ENCODE data around the gene TCF25.

DNA sequence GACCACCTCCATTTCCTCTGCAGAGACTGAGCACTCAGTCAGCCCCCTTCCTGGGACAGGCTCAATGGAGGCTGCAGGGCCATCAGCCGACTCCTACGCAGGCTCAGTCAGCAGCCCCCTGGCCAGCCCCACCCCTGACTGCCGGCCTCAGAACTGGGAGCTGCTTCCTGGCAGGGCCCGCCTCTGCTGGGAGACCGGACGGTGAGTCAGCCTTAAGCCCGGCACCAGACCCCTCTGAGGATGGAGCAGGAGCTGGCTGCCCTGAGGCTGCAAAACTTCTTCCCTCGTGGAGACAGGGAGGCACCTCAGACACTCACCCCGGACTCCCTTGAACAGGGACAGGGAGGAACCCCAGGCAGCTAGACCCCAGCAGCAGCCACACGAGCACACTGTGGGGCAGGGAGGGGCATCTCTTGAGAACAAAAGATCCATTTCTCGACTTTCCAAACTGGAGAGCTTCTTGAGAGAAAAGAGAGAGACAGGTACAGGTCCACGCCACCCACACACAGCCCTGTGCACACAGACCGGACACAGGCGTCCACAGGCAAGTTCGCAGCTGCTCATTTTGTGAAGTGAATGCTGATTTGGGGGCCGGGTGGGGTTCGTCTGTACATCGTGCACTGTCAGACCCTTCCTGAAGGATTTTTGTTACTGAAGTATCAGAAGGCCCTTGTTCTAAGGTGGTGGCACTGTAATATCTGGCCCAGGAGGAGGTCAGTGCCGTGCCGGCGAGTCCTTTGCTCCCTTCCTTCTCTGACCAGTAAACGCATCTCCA, 48.5 kb downstream of the TCF25 start:
- TF ChIP-seq ZNF394 (tag by site-specific recombination; IDR thresholded peaks at IDR 0.05; ENCODE audit: borderline replicate concordance), result no peak
- TF ChIP-seq ZNF169 (tag by site-specific recombination; IDR thresholded peaks at IDR 0.05), result no peak
- no peak for TF ChIP-seq ZNF654 (tag by site-specific recombination; IDR thresholded peaks at IDR 0.05; ENCODE audit: low read depth)
- TF ChIP-seq RBAK (tag by site-specific recombination; IDR thresholded peaks at IDR 0.05), result no peak
- TF ChIP-seq, protein P1, sequence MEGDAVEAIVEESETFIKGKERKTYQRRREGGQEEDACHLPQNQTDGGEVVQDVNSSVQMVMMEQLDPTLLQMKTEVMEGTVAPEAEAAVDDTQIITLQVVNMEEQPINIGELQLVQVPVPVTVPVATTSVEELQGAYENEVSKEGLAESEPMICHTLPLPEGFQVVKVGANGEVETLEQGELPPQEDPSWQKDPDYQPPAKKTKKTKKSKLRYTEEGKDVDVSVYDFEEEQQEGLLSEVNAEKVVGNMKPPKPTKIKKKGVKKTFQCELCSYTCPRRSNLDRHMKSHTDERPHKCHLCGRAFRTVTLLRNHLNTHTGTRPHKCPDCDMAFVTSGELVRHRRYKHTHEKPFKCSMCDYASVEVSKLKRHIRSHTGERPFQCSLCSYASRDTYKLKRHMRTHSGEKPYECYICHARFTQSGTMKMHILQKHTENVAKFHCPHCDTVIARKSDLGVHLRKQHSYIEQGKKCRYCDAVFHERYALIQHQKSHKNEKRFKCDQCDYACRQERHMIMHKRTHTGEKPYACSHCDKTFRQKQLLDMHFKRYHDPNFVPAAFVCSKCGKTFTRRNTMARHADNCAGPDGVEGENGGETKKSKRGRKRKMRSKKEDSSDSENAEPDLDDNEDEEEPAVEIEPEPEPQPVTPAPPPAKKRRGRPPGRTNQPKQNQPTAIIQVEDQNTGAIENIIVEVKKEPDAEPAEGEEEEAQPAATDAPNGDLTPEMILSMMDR (tag by site-specific recombination; IDR thresholded peaks at IDR 0.05), result no peak
- TF ChIP-seq, protein P2, sequence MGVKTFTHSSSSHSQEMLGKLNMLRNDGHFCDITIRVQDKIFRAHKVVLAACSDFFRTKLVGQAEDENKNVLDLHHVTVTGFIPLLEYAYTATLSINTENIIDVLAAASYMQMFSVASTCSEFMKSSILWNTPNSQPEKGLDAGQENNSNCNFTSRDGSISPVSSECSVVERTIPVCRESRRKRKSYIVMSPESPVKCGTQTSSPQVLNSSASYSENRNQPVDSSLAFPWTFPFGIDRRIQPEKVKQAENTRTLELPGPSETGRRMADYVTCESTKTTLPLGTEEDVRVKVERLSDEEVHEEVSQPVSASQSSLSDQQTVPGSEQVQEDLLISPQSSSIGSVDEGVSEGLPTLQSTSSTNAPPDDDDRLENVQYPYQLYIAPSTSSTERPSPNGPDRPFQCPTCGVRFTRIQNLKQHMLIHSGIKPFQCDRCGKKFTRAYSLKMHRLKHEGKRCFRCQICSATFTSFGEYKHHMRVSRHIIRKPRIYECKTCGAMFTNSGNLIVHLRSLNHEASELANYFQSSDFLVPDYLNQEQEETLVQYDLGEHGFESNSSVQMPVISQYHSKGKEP (tag by site-specific recombination; IDR thresholded peaks at IDR 0.05), result no peak

Measured in HEK293 (cell line).